HG03159 (cell line): ENCODE results near the gene PRDM15.

ENCODE experiments used
- ATAC-seq: cut with Tn5 transposase; IDR thresholded peaks from one replicate; pipeline ENCODE4 v1.9.1; 2021; ENCODE audit warnings: mild to moderate bottlenecking, moderate library complexity; ENCODE audit not compliant: unreplicated experiment

The PRDM15 gene

DNA sequence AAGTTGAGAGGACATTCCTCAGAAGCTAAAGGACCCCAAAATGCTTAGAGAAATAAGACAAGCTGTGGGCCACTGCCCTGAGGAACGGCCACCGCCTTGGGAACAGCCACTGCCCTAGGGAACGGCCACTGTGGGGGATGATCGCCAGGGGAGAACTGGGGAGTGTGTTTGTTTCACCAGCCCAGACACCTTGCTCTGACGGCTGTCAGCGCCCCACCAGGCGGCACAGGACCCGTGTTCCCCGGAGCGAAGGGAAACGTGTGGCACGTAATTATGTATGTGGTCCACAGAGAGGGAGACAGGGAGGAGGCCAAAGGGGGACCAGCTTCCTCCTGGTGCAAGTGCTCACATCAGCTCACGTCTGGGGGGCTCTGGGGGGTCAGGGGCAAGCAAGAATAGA, 66.5 kb downstream of the PRDM15 start:
- no peak for ATAC-seq

DNA sequence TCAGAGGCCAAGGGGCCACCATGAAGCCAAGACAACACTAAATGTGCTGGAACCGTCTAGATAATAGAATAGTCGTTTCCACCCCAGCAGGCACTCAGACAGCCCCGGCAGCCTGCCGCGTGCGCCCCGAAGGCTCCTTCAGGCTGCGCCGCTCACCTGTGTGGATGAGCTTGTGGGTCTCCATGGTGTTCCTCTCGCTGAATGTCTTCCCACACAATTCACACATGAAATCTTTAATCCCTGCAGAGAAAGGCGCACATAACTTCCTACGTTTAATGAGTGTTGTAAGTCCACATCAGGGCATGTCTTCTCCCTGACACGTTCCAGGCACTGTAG, 68.6 kb downstream of the PRDM15 start:
- no peak for ATAC-seq

DNA sequence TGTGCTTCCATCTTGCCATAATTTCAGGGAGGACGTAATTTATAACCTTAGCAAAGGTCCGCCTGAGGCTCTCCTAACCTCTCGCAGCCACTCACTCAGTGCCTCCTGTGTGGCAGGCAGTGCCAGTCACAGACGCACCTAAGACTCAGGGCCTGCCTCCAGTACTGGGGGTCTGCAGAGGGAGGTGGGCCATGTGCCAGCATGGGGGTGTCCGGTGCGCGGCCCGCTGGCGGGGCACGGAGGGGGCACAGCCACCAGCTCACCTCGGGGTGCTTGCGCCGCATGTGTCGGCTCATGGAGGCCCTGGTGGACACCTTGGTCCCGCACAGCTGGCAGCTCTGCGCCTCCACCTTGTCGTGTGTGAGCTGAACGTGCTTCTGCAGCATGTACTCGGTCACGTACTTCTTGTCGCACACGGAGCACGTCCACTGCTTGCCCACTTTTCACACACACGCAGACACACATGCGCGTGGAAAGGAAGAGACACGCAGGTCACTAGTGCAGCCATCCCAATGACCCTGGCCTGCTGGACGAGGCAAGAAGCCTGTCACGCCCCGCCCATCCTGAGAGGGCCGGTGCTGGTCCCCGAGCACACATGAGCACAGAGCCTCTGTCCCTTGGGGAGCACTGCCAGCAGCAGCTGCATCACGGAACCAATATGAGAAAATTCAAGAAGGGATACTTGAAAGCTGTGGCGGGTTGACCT, 69.1 kb downstream of the PRDM15 start:
- no peak for ATAC-seq

DNA sequence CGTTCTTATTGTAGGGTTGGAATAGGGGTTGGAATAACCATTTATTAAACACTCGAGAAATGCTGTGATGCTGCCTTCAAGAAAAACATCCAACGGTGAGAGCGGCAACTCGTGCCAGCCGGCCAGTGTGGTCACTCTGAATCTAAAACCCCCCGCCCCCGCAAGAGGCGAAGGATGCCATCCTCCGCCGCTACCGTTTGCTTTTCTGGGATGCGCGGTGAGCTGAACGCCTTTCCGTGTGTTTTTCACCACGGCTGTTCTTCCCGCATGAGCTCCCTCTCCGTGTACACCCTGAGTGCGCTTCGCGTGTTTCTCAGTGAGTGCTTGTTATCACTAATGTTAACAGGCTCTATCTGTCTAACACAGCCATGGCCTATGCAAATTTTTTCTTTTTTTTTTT, 70.3 kb downstream of the PRDM15 start:
- no peak for ATAC-seq

DNA sequence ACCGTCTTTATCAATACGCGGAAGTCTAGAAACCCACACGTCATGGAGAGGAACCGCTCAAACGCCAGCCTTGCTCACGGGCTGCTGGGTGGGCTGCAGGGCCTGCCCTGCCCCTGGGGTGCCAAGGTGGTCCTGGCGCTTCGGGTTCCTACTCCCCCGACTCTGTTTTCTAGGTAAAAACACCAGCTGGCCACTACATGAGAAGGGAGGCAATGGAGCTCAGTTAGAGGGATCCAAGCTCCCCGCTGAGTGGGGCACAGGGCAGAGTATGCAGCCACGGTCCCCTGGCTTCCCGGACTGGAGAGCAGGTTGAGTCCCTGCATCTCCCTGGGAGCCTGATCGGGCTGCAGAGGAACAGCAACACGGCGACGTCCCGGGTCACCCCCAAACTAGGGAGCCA, 71.0 kb downstream of the PRDM15 start:
- no peak for ATAC-seq

DNA sequence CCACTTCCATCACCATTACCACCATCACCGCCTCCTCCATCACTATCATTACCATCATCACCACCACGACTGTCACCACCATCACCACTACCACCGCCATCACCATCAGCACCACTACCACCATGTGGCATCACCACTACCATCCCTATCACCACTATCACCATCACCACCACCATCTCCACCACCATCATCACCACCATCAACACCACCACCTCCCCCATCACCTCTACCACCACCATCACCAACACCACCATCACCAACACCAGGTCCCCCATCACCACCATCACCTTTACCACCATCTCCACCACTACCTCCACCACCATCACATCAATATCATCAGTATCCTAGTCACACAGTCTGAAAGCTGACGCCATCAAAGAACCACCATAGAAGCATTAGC, 72.4 kb downstream of the PRDM15 start:
- no peak for ATAC-seq

DNA sequence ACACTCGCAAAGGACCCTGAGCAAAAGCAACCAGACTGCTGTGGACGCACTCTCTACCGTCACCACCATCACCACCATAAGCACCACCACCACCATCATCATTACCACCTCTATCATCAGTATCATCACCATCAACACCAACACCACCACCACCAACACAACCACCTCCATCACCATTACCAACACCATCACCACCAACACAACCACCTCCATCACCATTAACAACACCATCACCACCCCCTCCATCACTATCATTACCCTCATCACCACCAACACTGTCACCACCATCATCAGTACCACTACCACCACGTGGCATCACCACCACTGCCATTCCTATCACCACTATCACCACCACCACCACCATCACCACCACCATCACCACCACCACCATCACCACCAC, 73.5 kb downstream of the PRDM15 start:
- ATAC-seq, result no peak

DNA sequence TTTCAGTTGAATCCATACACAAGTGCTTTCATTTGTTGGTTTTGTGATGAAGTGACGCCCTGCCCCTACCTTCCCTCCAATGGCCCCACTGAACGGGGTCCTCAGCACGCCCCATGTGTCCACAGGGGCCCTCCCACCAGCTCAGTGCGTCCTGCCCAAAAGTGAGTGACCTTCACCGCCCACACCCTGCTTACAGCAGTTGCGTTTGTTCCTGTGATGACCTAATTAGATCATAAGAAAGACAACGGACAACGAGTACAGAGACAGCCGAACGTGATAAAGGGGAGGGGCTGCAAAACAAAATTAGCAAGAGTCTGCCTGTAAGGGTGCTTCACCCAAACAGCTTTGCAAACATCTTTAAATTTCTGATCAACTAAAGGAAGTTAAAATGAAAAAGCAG, 74.1 kb downstream of the PRDM15 start:
- no peak for ATAC-seq

DNA sequence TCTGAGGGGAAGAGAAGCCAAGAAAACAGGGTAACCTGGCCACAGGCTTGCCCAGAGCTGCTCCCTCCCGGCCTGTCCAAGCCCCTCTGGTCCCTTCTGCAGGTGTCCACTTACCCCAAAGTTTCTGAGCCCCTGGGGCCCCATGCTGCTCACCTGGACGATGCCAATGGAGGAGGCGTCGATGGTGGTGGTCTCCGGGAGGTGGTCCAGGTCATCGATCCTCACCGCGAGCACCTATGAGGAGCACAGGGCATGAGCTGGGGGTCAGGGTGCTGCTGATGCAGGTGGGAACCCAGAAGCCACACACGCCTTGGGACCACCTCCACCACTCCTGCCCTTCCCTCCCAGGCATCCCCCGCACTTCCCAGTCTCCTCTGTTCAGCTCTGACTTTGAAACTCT, 74.8 kb downstream of the PRDM15 start:
- ATAC-seq, result no peak

DNA sequence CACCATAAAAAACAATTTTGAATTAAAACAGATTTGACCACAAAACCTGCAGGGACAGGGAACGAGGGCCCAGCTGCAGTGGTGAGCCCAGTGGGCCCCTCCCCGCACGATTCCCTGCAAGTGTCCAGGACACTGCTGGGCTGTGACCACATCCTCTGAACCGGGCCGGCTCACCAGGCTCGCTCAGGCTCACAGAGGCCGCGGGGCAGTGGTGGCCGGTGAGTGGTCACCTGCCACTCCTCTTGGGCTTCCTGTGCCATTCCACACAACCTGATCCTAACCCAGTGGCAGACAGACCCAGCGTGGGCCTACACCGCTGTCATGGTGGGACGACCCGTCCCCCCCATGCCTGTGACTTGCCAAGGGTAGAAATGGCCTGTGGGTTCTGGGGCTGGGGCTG, 75.8 kb downstream of the PRDM15 start:
- ATAC-seq, result no peak

DNA sequence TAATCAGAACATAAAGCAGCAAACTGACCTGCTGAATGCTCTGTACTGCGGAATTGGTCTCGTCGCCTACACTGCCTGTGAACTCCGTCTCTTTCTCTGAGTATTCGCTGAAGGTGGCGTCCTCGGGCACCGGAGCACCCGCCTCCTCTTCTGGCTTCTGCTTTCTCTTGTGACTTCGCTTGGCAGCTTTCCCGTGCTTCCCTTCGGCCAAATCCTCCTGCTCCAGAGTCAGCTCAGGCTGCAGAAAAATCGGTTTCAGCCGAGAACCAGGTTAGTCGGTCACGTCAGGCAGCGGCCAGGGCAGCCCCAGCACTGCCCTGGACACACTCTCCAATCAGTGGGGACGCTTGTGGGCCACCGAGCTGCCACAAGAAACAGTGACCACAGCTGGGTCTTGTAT, 76.5 kb downstream of the PRDM15 start:
- ATAC-seq, result no peak

DNA sequence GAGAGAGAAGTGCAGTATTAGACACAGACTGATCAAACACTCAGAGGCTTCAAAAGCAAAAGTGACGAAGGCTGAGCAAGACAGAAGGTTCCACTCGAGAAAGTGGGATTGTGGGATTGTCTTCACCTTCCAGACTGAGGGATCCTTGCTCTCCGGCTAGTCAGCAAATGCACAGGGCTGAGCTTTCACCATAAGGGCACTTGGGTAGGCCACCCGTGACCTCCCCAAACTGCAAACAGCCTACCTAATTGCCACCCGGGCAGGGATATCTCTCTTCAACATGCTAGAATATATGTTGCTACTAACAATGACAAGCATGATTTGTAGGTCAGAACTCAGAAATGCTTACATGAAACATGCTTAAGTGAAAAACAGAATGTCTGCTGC, 77.0 kb downstream of the PRDM15 start:
- ATAC-seq, result no peak

DNA sequence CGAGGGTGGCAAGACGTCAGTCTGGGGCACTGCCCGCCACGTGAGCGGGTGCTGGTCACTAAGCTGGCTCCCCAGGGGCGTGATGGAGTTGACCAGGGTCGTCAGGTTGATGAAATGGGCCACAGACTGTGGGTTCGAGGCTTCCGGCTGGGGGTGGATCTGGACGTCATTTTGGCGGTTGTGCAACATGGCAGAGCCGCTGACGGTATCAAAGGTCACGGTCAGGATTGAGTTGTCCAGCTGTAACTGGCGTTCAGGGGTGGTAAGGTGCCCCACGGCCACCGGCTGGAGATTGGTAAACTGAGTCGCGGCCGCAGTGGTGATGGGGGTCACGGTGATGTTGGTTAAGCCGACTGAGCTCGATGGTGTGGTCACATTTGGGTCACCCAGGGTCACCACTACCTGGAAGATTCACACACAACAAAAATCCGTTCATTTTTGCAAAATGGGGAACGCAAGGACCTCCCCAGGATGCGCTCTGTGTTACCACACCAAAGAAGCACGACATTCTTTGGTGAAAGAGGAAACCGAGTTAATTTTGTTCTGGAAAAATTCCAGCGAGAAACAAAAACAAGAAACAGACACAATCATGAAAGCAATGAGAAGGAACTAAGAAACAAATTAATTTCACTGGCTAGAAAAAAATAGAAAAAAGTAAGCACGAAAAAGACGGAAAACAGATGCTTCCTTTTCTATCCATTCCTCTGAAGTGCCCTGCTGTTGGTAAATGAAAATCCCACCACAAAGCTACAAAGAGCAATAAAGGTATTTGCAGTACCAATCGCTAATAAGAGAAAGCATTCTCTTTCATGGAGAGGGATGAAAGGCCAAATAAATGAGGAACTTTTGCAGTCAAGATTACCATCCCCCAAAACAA, 77.6 kb downstream of the PRDM15 start:
- ATAC-seq, result no peak

DNA sequence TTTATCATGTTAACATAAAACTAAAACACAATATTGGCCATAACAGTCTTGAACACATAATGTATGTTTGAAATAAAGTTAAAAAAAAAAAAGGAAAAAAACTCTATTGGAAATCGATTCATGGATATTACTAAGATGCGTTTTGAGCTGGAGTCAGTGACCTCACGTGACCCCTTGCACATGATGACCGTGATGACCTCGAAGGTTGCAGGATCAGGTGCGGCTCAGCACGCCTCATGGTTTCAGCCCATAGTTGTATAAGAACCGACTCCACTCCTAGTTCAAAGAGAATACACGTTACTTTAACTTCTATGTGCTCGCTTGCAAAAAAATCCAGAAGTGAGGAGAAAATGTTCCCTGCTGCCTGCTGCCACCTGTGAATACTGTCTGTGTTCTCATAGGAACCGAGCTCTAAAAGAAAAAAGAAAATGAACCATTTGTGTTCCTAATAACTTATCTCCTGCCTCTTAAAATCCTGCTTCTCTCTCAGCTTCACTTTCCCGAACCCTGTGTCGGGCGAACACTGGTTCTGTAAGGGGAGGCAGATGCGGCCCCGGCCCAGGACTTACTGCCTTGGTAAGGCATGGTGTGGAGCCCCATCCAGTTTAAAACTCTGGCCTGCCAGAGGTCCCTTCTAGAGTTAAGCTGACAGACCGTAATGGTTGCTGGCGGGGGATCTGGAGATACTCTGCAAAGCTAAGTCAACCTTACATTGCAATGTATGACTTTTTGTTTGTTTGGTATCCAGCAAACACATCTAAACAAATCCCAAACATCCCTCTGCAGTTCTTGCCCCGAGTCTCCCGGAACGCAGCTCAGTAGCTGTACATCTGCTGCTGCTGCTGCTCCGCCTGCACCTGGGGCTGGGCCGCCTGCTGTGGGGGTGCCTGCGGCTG, 78.5 kb downstream of the PRDM15 start:
- ATAC-seq, result no peak

DNA sequence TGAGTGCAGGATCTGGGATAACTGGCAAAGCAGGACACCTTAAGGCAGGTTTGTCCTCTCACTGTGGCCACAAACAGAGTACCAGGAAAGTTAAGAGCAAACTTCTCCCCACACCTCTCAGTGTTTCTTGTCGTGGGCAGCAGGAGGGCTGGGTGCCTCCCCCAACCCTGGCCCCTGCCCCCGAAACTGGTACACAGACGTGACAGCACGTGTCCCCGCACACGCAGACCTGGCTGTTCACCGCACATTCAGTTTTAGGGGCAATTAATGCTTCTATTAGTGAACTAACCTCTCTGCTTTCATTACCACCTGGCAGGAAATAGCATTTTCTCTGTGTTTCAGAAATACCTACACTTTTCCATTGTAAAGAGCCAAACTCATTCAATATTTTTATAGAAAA, 79.4 kb downstream of the PRDM15 start:
- no peak for ATAC-seq

DNA sequence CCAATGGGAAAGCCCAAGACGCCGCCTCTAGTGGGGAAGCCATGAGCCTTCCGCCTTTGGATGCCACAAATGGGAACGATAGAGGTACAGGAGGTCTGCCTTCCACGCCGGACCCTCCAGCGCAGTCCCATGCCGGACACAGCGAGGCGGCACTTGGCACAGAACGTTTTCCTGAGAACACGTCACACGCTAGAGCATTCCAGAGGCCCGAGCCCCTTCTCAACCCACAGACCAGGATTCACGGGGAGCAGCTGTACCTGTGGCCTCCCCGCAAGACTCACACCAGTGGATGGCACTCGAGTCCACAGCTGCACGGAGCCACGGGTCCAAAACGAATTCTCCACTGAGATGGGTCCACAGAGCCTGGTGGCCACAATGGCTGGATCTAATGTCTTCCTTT, 80.8 kb downstream of the PRDM15 start:
- ATAC-seq, result no peak

DNA sequence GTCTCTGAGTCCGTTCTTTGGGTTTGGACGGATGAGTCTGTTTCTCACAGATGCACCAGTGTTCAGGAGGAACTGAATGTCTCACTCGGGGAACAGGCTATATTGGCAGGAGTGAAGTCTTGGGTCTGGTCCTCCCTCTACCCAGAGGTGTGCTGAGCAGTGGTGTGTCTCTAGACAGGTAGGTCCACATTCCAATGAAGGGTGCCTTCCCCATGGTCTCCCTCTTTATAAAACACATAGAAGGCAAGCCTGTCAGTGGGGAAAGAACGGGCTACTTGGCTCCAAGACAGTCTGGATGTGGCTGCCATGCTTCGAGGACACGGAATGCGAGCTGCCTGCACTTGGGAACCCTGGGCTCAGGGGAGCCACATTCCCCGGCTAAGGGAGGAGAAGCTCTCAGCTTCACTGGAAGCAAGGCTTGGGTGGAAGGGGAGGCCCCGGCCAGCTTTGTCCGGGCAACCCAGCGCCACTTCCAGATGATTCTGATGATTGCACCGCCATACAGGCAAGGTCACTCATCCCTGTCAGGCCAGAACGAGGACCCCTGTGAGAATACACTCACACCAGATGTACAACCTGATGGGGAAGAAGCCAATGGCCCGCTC, 82.6 kb downstream of the PRDM15 start:
- no peak for ATAC-seq

DNA sequence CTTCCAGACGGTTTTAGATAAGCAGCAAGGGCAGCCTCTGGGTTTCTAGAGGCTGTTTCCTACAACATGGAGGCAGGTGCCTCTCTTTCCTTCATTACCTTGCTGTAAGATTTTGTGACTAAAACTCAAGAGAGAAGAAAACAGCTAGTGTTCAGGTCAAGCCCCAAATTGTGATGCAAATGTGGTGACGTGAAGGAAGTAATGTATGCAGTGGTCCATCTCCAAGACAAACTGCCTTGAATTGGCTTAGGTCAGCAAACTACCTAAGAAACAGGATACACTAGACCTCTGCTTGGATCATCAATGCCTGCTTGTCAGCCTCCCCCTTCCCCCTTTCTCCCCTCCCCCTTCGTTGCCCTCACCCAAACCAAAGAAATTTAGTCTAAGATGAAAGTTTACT, 83.4 kb downstream of the PRDM15 start:
- no peak for ATAC-seq

DNA sequence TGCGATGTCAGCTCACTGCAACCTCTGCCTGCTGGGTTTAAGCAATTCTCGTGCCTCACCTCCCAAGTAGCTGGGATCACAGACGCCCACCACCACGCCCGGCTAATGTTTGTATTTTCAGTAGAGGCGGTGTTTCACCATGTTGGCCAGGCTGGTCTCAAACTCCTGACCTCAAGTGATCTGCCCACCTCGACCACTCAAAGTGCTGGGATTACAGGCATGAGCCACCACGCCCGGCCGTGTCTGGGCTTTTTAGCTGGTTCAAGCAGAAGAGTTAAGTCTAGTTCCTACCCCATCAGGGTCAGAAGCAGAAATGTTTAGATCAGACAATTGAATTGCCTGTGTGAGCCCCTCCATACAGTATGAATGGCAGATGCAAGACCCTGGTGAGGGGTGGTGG, 84.5 kb downstream of the PRDM15 start:
- ATAC-seq, result no peak

DNA sequence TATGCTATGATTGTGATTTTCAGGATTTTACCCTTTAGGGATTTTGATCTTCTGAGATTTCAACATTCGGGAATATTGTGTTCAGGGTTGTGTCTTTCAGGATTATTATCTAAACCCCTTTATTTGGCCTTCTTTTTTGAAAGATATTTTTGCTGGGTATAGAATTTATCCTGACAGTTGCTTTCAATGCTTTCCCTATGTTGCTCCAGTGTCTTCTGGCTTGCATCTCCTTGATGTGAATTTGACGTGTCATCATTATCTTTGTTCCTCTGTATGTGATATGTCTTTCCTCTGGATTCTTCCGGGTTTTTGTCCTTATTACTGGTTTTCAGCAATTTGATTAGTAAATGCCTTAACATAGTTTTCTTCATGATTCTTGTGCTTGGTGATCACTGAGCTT, 86.4 kb downstream of the PRDM15 start:
- ATAC-seq, result no peak

DNA sequence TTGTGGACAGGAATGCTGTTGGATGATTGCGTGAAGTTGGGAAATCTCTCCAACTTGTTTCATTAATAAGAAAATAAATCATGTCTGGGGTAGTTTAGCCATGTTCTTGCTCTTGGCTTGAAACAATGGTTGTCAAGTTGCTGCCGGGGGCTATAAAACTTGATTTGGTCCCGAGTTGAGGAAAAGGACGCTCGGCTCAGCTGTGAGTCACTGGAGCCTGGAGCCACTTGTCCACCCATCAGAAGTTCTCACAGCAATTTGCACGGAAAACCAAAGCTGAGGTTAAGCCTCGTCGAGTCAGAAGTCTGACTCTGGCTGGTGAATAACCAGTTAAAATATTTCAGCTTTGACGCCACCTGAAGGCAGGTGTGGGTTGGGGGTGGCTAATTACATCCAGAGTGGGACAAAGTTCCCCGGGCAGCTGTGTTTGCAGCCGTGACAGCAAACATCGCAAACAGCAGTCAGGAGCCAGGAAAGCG, 92.6 kb downstream of the PRDM15 start:
- no peak for ATAC-seq
